HG03571 (cell line): ENCODE data around the gene CDH4.

Experiments used
- ATAC-seq: cut with Tn5 transposase; IDR thresholded peaks from one replicate; pipeline ENCODE4 v1.9.1; 2021; ENCODE audit not compliant: unreplicated experiment

CDH4 gene

GRCh38 chr20:61573415-61574305 lies 321.6 kb downstream of the CDH4 start:
- no peak for ATAC-seq

GRCh38 chr20:61575151-61575937 lies 323.3 kb downstream of the CDH4 start:
- no peak for ATAC-seq

GRCh38 chr20:61576372-61576771 lies 324.3 kb downstream of the CDH4 start:
- ATAC-seq, result no peak

GRCh38 chr20:61577065-61577464 lies 325.0 kb downstream of the CDH4 start:
- no peak for ATAC-seq

- no peak for ATAC-seq
These were observed 327.8 kb downstream of the CDH4 start for GRCh38 chr20:61579908-61580307.

- no peak for ATAC-seq
These were observed 329.1 kb downstream of the CDH4 start for GRCh38 chr20:61580958-61581824.

- no peak for ATAC-seq
These were observed 329.7 kb downstream of the CDH4 start for GRCh38 chr20:61581825-61582188.

GRCh38 chr20:61582196-61582923 lies 330.3 kb downstream of the CDH4 start:
- ATAC-seq, result no peak

GRCh38 chr20:61583356-61583755 lies 331.3 kb downstream of the CDH4 start:
- ATAC-seq, result no peak

- no peak for ATAC-seq
These were observed 332.8 kb downstream of the CDH4 start for GRCh38 chr20:61584851-61585250.

- no peak for ATAC-seq
These were observed 333.7 kb downstream of the CDH4 start for GRCh38 chr20:61585764-61586163.

GRCh38 chr20:61587036-61587435 lies 335.0 kb downstream of the CDH4 start:
- ATAC-seq, result no peak

GRCh38 chr20:61587681-61588289 lies 335.7 kb downstream of the CDH4 start:
- ATAC-seq, result no peak

GRCh38 chr20:61588411-61589385 lies 336.6 kb downstream of the CDH4 start:
- ATAC-seq, result no peak

GRCh38 chr20:61590236-61590635 lies 338.2 kb downstream of the CDH4 start:
- ATAC-seq, result no peak

- no peak for ATAC-seq
These were observed 341.5 kb downstream of the CDH4 start for GRCh38 chr20:61593516-61593915.

- no peak for ATAC-seq
These were observed 342.1 kb downstream of the CDH4 start for GRCh38 chr20:61594198-61594597.

- ATAC-seq, result no peak
These were observed 343.2 kb downstream of the CDH4 start for GRCh38 chr20:61595216-61595615.
